Measurements from ENCODE around the gene CXorf38.

CXorf38 gene

GRCh38 chrX:40652664-40653063 is 5.3 kb upstream of the CXorf38 start:
- peaks cover 10% of the 10 kb centered on the region; the same call in 1 of the 2 replicates for H3K36me3 ChIP-seq (ENCODE audit: insufficient read depth, low read length)

DNA sequence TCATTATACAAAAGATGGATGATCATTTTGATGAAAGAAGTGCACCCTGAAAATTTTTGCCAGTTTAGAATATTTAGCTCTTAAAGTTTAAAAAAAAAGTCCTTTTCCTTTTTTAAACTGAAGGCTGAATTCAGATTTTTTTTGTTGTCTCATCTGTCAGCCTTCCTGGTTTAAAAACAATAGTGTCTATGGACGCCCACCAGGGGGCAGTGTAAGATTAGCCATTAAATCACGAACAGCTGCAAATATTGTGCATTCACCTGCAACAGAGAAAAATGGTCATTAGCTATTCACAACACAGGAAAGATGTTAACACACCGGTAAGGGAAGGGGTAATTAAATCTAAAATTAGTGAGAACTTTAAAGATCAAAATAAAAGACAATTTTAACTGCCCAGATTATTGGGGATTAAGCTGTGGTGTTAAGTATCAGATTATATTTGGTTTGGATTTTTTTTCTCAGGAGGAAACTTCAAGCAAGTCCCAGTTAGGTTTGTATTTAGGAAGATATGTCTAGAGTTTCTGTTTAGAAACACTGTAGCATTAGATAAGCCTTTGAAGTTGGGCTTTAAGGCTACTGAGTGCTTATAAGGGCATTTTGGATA is 4.4 kb upstream of the CXorf38 start:
- no peaks in the 10 kb centered on the region for H3K9me3 ChIP-seq (ENCODE audit: control insufficient read depth, insufficient read depth, low read length)
- no peaks in the 10 kb centered on the region for H3K4me1 ChIP-seq (ENCODE audit: insufficient read depth, low read length)
- peaks cover 6% of the 10 kb centered on the region; the same call in 1 of the 2 replicates for H3K36me3 ChIP-seq (ENCODE audit: insufficient read depth, low read length)
- no peak overlapping the region for H3K9ac ChIP-seq (ENCODE audit: low read depth, low read length)

More at GRCh38 chrX:40652664-40653063, 5.3 kb upstream of the CXorf38 start:
- Histone ChIP-seq H3K4me1 (ENCODE audit: insufficient read depth, low read length) (no peaks in the 10 kb centered on the region), H3K9ac (ENCODE audit: low read depth, low read length) (no peak overlapping the region), H3K9me3 (ENCODE audit: control insufficient read depth, insufficient read depth, low read length) (no peaks in the 10 kb centered on the region)

DNA sequence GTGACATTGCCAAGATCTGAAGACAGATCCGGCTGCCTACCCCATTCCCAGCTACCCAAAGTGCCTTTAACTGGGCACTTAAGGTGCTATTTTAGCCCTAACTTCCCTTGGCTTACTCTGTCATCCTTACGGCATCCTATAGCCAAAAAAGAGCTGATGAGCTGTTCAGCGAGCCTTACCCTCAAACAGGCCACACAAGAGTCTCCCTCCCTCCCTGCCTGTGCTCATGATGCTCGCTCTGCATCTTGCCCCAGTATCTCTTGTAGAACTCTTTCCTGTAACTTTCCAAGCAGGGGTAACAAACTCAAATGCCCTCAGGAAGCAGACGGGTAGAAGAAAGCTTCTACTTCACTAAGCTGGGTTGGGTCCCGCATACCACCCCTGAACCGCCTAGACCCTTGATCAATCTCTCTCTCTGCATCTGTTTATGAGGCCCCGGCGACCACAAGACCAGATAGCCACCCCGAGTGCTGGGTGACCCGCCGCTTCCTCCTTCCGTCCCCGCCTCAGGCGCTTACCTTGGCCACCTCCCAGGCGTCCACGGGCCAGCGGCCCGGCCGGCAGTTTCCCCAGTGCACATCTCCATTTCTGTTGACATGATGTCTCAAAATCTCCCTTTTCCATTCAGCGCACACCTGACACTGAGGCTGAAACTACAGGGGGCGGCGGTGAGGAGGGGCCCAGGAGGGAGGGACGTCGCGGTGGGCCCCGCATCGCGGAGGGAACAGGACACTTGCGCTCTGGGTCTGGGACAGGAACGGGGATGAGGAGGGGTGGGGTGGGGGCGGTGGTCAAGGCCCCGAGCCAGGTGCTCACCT is 663 bp downstream of the CXorf38 start:
- no peaks in the 10 kb centered on the region for H3K4me1 ChIP-seq (ENCODE audit: insufficient read depth, low read length)
- no peaks in the 10 kb centered on the region for H3K9me3 ChIP-seq (ENCODE audit: control insufficient read depth, insufficient read depth, low read length)
- no peaks in the 10 kb centered on the region for H3K36me3 ChIP-seq (ENCODE audit: insufficient read depth, low read length)
- peak overlapping the region; percentile 72 for H3K9ac ChIP-seq (ENCODE audit: low read depth, low read length)

DNA sequence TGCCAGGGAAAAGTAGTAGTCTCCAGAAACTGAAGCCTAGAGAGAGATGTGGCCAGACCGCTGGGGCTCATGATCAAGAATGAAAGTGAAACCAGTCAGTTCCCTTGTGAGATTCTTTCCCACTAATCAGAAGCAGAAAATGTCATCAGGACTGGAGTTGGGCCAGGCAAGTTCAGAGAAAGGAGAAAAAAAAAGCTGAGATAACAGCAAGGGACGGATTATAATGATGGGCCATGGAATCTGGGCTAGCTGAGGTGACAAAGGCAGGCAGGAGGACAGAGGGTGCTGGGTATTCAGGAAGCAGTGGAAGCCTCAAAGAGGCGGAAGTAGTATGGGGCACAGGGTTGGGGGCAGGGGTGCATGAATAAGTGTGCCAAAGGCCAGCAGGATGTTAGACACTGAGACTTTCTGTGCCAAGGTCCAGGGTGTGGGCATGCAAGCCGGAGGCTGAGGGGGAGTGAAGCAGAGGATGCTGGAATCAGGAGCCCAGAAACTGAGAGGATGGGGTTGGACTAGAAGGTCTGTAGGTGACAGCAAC is 2.5 kb downstream of the CXorf38 start:
- no peak overlapping the region for H3K9ac ChIP-seq (ENCODE audit: low read depth, low read length)
- no peaks in the 10 kb centered on the region for H3K36me3 ChIP-seq (ENCODE audit: insufficient read depth, low read length)
- no peaks in the 10 kb centered on the region for H3K4me1 ChIP-seq (ENCODE audit: insufficient read depth, low read length)
- no peaks in the 10 kb centered on the region for H3K9me3 ChIP-seq (ENCODE audit: control insufficient read depth, insufficient read depth, low read length)

DNA sequence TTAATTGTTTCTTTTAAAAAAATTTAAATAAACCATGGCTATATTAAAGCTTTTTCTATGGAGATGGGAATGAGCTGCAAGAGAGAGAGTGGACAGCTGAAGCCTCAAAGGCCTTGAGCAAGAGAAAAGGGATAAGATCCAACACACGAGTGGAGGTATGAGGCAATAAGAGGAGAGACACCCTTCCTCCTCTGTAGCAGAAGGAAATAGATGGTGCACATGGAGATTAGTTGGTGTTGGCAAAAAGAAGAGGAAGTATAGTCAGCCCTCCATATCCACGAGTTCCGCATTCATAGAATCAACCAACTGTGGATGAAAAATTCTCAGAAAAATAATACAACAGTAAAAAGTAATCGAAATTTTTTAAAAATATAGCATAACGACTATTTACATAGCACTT is 3.2 kb downstream of the CXorf38 start:
- Histone ChIP-seq H3K9me3 (ENCODE audit: control insufficient read depth, insufficient read depth, low read length) (no peaks in the 10 kb centered on the region), H3K9ac (ENCODE audit: low read depth, low read length) (no peak overlapping the region), H3K4me1 (ENCODE audit: insufficient read depth, low read length) (no peaks in the 10 kb centered on the region), H3K36me3 (ENCODE audit: insufficient read depth, low read length) (no peaks in the 10 kb centered on the region)

DNA sequence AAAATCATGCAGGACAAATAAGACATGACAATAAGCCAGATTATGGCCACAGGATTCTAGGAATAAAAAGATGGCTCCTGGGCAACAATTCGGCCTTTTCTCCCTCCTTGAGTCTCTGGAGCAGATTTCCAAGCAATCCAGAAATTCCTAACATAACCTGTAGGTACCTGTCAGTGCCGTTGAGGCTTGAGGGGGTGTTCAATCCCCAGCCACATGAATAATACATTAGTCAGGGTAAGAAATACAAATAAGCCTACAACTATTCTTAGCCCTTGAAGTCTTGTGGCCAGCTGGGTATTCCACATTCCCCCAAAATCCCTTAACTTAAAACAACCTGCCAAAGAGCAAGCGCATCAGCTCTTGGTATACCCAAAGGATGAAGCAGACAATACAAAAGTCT is 9.7 kb downstream of the CXorf38 start:
- Histone ChIP-seq H3K36me3 (ENCODE audit: insufficient read depth, low read length) (peaks cover 5% of the 10 kb centered on the region; the same call in 1 of the 2 replicates), H3K4me1 (ENCODE audit: insufficient read depth, low read length) (no peaks in the 10 kb centered on the region)

GRCh38 chrX:40632199-40632598 is 15.2 kb downstream of the CXorf38 start:
- no peaks in the 10 kb centered on the region for H3K4me1 ChIP-seq (ENCODE audit: insufficient read depth, low read length)
- no peak overlapping the region for H3K9ac ChIP-seq (ENCODE audit: low read depth, low read length)
- H3K9me3 ChIP-seq (ENCODE audit: control insufficient read depth, insufficient read depth, low read length), result no peaks in the 10 kb centered on the region
- H3K36me3 ChIP-seq (ENCODE audit: insufficient read depth, low read length), result peaks cover 5% of the 10 kb centered on the region; the same call in 1 of the 2 replicates

More for the DNA sequence above, 9.7 kb downstream of the CXorf38 start:
- Histone ChIP-seq H3K9me3 (ENCODE audit: control insufficient read depth, insufficient read depth, low read length) (no peaks in the 10 kb centered on the region), H3K9ac (ENCODE audit: low read depth, low read length) (no peak overlapping the region)

DNA sequence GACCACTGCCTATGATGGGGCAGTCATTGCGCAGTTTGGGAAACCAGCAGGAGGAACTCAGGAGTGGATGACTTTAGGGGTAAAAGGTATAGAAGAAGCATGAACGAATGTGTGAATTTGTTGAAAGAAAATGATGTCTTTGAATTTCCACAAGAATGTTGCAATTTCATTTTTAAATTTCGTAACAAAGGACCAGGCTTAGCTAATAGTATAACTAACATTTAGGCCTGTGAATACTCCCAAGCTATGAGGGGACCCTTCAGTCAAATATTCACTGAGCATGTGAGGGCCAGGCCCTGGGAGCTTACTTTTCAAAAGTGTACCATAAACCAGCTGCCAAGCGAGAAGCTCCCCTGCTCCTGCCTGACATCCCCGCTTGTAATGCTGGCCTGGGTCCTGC is 18.9 kb downstream of the CXorf38 start:
- Histone ChIP-seq H3K9me3 (ENCODE audit: control insufficient read depth, insufficient read depth, low read length) (no peaks in the 10 kb centered on the region), H3K4me1 (ENCODE audit: insufficient read depth, low read length) (no peaks in the 10 kb centered on the region), H3K36me3 (ENCODE audit: insufficient read depth, low read length) (peaks cover 2% of the 10 kb centered on the region; the same call in 1 of the 2 replicates), H3K9ac (ENCODE audit: low read depth, low read length) (no peak overlapping the region)

DNA sequence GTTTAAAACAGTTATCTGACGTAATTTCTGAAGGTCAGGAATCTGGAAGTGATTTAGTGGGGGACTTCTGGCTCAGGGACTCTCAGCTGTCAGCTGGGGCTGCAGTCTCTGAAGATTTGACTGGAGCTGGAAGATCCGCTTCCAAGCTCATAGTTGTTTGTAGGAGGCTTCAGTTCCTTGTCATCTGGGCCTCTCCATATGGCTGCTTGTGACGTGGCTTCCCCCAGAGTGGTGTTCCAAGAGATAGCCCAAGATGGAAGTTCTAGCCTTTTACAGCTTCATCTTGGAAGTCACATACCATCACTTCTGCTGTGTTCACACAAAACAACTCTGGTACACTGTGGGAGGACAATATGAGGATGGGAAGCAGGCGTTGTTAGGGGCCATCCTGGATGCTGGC is 22.1 kb downstream of the CXorf38 start:
- Histone ChIP-seq H3K9ac (ENCODE audit: low read depth, low read length) (no peak overlapping the region), H3K36me3 (ENCODE audit: insufficient read depth, low read length) (no peaks in the 10 kb centered on the region; the same call in 1 of the 2 replicates), H3K4me1 (ENCODE audit: insufficient read depth, low read length) (no peaks in the 10 kb centered on the region), H3K9me3 (ENCODE audit: control insufficient read depth, insufficient read depth, low read length) (no peaks in the 10 kb centered on the region)

DNA sequence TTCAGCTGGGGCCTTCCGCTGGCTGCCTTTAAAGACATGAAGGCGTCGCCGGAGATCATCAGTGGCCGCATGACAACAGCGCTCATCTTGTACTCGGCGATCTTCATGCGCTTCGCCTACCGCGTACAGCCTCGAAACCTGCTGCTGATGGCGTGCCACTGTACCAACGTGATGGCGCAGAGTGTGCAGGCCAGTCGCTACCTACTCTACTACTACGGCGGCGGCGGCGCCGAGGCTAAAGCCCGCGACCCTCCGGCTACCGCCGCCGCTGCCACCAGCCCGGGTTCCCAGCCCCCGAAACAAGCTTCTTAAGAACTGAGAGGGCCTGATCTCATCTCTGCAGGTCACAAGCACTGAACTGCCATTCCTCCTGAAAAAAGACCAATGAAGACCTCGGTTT is 23.7 kb downstream of the CXorf38 start:
- Histone ChIP-seq H3K9ac (ENCODE audit: low read depth, low read length) (no peak overlapping the region), H3K4me1 (ENCODE audit: insufficient read depth, low read length) (no peaks in the 10 kb centered on the region), H3K9me3 (ENCODE audit: control insufficient read depth, insufficient read depth, low read length) (no peaks in the 10 kb centered on the region), H3K36me3 (ENCODE audit: insufficient read depth, low read length) (no peaks in the 10 kb centered on the region; the same call in 1 of the 2 replicates)

DNA sequence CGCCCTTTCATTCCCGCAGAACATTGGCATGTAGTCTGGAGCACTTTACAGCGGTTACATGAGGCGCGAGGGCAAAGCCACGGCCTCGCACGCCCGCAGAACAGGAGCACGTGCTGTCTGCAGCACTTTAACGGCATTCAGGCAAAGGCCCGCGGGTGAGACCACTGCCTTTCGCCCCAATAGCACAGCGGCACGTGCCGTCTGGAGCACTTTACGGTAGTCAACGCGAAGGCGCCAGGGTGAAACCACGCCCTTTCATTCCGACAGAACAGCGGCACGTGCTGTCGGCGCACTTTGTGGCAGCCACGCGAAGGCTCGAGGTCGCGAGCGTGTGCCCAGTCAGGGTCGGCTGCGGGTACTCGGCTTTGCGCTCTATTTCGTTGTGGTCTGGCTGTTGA is 24.2 kb downstream of the CXorf38 start, which contains the start of gene MPC1L:
Gene MPC1L (plus strand): TSS at position 290 of the 398 bp plus-strand sequence. CDS start 138 bp downstream, outside the sequence.
- no peaks in the 10 kb centered on the region; the same call in 1 of the 2 replicates for H3K36me3 ChIP-seq (ENCODE audit: insufficient read depth, low read length)
- H3K9ac ChIP-seq (ENCODE audit: low read depth, low read length), result no peak within 1 kb of the TSS
- H3K9me3 ChIP-seq (ENCODE audit: control insufficient read depth, insufficient read depth, low read length), result no peaks in the 10 kb centered on the region
- no peaks in the 10 kb centered on the region for H3K4me1 ChIP-seq (ENCODE audit: insufficient read depth, low read length)

DNA sequence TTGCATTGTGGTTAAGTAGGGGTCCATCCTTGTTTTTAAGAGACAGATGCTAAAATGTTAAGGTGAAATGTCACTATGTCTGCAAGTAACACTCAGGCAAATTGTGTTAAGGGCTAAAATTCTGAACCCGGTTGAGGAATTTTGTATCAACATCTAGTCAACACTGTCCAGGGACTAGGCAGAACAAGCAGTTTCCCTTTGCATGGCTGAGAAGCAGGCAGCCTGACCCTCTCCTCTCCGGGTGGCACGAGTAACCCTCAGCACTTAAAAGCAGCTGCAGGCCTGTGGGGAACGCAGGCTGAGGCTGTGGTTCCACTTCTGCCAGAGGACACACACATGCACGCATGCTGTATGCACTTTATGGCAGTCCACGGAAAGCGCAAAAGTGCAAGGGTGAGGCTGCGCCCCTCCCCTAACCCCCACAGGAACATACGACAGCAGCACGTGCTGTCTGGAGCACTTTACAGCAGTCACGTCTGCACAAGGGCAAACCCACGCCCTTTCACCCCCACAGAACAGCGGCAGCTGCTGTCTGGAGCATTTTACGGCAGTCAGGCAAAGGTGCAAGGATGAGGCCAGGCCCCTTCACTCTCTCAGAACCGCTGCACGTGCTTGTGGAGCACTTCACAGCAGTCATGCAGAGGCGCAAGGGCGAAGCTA is 24.8 kb downstream of the CXorf38 start:
- H3K4me1 ChIP-seq (ENCODE audit: insufficient read depth, low read length), result no peaks in the 10 kb centered on the region
- no peaks in the 10 kb centered on the region; the same call in 1 of the 2 replicates for H3K36me3 ChIP-seq (ENCODE audit: insufficient read depth, low read length)
- H3K9me3 ChIP-seq (ENCODE audit: control insufficient read depth, insufficient read depth, low read length), result no peaks in the 10 kb centered on the region
- H3K9ac ChIP-seq (ENCODE audit: low read depth, low read length), result no peak overlapping the region

DNA sequence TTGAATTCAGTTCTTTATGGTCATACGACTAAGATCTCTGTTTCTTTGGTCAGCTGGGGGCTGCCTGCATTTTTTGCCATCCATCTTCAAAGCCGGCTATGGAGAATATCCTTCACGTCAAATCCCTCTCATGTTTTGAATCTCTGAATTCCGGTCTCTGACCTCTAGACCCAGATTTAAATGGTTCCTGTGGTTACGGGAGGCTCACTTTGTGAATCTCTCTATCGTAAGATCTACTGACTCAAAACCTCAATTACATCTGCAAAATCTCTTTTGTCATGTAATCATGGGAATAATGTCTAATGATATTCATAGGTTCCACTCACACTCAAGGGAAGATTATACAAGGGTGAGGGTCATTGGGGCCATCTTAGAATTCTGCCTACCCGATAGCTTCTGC is 29.8 kb downstream of the CXorf38 start:
- no peaks in the 10 kb centered on the region for H3K9me3 ChIP-seq (ENCODE audit: control insufficient read depth, insufficient read depth, low read length)
- H3K4me1 ChIP-seq (ENCODE audit: insufficient read depth, low read length), result no peaks in the 10 kb centered on the region
- H3K36me3 ChIP-seq (ENCODE audit: insufficient read depth, low read length), result no peaks in the 10 kb centered on the region
- no peak overlapping the region for H3K9ac ChIP-seq (ENCODE audit: low read depth, low read length)

GRCh38 chrX:40615976-40616375 is 31.4 kb downstream of the CXorf38 start:
- H3K9me3 ChIP-seq (ENCODE audit: control insufficient read depth, insufficient read depth, low read length), result no peaks in the 10 kb centered on the region
- H3K9ac ChIP-seq (ENCODE audit: low read depth, low read length), result no peak overlapping the region
- no peaks in the 10 kb centered on the region for H3K36me3 ChIP-seq (ENCODE audit: insufficient read depth, low read length)
- no peaks in the 10 kb centered on the region for H3K4me1 ChIP-seq (ENCODE audit: insufficient read depth, low read length)
